ENCODE data around the gene STK16.

STK16 gene

DNA sequence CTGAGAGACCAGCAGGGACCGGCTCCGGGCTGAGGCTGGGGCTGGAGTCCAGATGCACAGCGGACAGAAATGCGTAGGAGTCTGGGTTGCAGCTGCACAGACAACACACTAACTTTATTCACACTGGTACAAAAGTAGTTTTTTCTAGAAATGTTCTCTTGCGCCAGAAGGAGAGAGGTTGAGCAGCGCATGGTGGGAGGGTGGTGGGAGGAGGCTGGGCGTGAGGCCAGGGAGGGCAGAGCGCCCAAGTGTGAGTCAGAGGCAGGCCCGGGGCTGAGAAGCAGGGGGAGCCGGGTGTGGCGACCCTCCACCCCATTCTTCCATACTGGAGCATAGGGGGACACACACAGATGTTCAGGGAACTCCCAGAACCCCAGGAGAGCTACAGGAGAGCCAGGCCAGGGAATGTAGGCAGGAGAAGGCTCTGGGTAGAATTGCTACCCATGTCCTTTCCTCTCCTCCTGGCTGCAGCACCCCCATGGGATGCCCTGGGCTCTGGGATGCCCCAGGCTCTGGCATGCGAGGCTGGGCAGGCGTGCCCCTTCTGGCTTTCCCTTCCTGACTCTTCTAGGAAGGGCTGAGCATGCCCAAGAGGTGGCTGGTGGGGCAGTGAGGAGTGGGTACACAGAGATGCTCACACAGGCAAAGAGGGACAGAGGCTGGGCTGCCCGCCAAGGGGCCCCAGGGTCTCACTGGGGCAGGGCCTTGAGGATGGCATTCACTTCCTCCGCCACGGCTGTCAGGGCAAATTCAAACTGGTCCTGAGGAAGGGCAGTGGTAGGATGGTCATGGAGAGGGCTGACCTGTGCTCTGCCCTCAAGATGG lies 44.5 kb downstream of the STK16 start:
- Histone ChIP-seq H2AFZ (ENCODE audit: low read depth) (no peak overlapping the region), H3K79me2 (ENCODE audit: insufficient read depth, low read depth) (no peaks in the 10 kb centered on the region), H3K4me3 (IDR thresholded peaks at IDR 0.05; ENCODE audit: insufficient read depth, low read depth, low read length) (no peak overlapping the region), H4K20me1 (ENCODE audit: insufficient read depth) (no peaks in the 10 kb centered on the region), H3K27me3 (ENCODE audit: insufficient read depth, low read depth) (peaks cover 9% of the 10 kb centered on the region; the same call in 1 of the 2 replicates), H3K27ac (no peak overlapping the region), H3K36me3 (ENCODE audit: insufficient read depth) (no peaks in the 10 kb centered on the region), H3K4me2 (no peak overlapping the region), H3K9ac (no peak overlapping the region), H3K4me1 (ENCODE audit: low read depth, poor library complexity, severe bottlenecking) (no peaks in the 10 kb centered on the region)
- TF ChIP-seq, protein P1, sequence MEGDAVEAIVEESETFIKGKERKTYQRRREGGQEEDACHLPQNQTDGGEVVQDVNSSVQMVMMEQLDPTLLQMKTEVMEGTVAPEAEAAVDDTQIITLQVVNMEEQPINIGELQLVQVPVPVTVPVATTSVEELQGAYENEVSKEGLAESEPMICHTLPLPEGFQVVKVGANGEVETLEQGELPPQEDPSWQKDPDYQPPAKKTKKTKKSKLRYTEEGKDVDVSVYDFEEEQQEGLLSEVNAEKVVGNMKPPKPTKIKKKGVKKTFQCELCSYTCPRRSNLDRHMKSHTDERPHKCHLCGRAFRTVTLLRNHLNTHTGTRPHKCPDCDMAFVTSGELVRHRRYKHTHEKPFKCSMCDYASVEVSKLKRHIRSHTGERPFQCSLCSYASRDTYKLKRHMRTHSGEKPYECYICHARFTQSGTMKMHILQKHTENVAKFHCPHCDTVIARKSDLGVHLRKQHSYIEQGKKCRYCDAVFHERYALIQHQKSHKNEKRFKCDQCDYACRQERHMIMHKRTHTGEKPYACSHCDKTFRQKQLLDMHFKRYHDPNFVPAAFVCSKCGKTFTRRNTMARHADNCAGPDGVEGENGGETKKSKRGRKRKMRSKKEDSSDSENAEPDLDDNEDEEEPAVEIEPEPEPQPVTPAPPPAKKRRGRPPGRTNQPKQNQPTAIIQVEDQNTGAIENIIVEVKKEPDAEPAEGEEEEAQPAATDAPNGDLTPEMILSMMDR (conservative IDR thresholded peaks at IDR 0.05; ENCODE audit: low read depth, low read length): no peak

DNA sequence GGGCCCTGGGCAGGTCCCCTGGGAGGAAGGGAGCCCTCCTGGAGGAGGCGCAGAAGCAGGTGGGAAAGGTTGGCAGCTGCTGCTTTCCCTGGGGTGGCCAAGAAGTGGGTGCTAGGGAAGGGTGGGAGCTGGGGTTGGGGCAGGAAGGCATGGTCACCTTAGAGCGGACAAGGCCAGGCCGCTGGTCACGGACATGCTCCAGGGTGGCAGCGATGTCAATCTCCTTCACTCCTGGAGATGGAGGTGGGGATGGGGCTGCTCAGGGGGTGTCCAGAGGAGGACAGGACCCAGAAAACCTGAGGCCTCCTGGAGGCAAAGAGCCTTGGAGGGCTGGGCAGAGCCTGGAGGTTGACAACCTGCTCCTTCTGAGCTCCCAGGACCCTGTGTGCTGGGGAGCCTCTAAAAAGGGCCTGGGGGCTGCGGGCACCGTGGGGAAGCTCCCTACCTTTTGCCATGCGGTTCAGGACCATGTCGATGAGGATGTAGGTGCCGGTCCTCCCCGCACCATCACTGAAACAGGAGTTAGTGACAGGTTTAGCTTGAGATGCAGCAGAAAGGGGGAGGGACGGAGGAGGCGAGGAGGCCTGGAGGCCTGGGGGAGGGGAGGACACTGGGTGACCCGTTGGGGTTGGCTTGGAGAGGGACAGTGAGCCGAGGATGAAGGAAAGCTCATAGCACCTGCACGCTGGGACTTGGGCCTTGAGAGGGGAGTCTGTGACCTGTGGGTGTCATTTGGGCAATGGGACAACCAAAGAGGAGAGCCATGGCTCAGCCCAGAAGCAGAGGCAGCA lies 45.3 kb downstream of the STK16 start:
- H3K4me3 ChIP-seq (IDR thresholded peaks at IDR 0.05; ENCODE audit: insufficient read depth, low read depth, low read length): no peak overlapping the region
- no peak overlapping the region for H3K4me2 ChIP-seq
- no peak overlapping the region for H2AFZ ChIP-seq (ENCODE audit: low read depth)
- H3K79me2 ChIP-seq (ENCODE audit: insufficient read depth, low read depth): no peaks in the 10 kb centered on the region
- H3K9ac ChIP-seq: no peak overlapping the region
- H3K4me1 ChIP-seq (ENCODE audit: low read depth, poor library complexity, severe bottlenecking): peaks cover 7% of the 10 kb centered on the region
- TF ChIP-seq, protein P1 (conservative IDR thresholded peaks at IDR 0.05; ENCODE audit: low read depth, low read length): no peak
- no peaks in the 10 kb centered on the region for H3K36me3 ChIP-seq (ENCODE audit: insufficient read depth)
- H3K27ac ChIP-seq: no peak overlapping the region
- no peaks in the 10 kb centered on the region for H4K20me1 ChIP-seq (ENCODE audit: insufficient read depth)
- H3K27me3 ChIP-seq (ENCODE audit: insufficient read depth, low read depth): peaks cover 15% of the 10 kb centered on the region; the same call in 1 of the 2 replicates

DNA sequence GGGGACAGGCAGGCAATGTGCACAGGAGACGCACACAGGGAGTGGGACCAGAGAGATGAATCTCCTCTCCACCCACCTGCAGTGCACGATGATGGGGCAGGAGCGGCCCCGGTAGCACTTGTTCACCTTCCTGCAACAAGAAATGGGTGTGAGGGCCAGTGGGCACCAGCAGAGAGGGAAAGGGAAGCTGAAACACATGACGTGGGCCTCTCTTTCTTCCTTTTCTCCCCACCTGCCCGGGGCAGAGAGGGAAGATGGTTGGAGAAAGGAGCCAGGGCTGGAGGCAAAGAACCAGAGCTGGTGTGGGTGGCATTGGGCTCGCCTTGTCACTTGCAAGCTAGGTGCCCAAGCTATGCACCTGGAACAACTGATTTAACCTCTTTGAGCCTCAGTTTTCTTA lies 46.1 kb downstream of the STK16 start:
- Histone ChIP-seq H3K4me3 (IDR thresholded peaks at IDR 0.05; ENCODE audit: insufficient read depth, low read depth, low read length) (no peak overlapping the region), H4K20me1 (ENCODE audit: insufficient read depth) (no peaks in the 10 kb centered on the region), H3K4me2 (no peak overlapping the region), H3K4me1 (ENCODE audit: low read depth, poor library complexity, severe bottlenecking) (peaks cover 7% of the 10 kb centered on the region), H2AFZ (ENCODE audit: low read depth) (no peak overlapping the region), H3K9ac (no peak overlapping the region), H3K27me3 (ENCODE audit: insufficient read depth, low read depth) (peaks cover 15% of the 10 kb centered on the region; the same call in 1 of the 2 replicates), H3K36me3 (ENCODE audit: insufficient read depth) (no peaks in the 10 kb centered on the region), H3K27ac (no peak overlapping the region), H3K79me2 (ENCODE audit: insufficient read depth, low read depth) (no peaks in the 10 kb centered on the region)
- TF ChIP-seq, protein P1 (conservative IDR thresholded peaks at IDR 0.05; ENCODE audit: low read depth, low read length): no peak

DNA sequence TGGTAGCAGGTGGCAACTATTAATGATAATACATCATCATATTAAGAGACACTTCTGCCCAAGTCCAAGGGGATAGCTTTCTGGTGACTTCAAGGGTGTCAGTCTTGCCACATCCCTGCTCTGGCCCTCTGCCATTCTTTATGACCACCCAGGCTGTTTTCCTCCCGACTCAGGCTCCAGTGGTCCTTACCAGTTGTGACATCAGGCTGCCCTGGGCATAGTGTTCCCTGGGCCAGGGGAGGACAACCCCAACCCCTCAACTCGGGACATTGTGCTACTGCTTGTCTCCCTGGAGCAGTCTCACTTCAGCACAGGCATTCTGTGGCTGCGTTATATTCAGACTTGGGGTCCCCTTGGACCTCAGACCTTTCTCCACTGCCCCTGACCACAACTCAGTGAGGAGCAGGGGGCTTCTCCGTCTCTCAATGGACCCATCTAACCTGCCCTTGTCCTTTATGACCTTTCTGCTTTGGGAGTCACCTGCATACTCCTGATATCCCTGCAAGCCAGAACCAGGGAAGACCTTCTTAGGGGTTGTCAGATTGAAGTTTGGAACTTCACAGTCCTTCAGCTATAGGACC lies 46.7 kb downstream of the STK16 start:
- no peak overlapping the region for H3K4me3 ChIP-seq (IDR thresholded peaks at IDR 0.05; ENCODE audit: insufficient read depth, low read depth, low read length)
- H4K20me1 ChIP-seq (ENCODE audit: insufficient read depth): no peaks in the 10 kb centered on the region
- no peaks in the 10 kb centered on the region for H3K79me2 ChIP-seq (ENCODE audit: insufficient read depth, low read depth)
- H3K4me1 ChIP-seq (ENCODE audit: low read depth, poor library complexity, severe bottlenecking): peaks cover 7% of the 10 kb centered on the region
- no peak overlapping the region for H3K9ac ChIP-seq
- peaks cover 15% of the 10 kb centered on the region; the same call in 1 of the 2 replicates for H3K27me3 ChIP-seq (ENCODE audit: insufficient read depth, low read depth)
- H3K4me2 ChIP-seq: no peak overlapping the region
- H2AFZ ChIP-seq (ENCODE audit: low read depth): no peak overlapping the region
- no peak overlapping the region for H3K27ac ChIP-seq
- TF ChIP-seq, protein P1 (conservative IDR thresholded peaks at IDR 0.05; ENCODE audit: low read depth, low read length): no peak
- no peaks in the 10 kb centered on the region for H3K36me3 ChIP-seq (ENCODE audit: insufficient read depth)
